ENCODE measurements around the gene HSCB. TPM values are rescaled to one million over a fixed set of nuclear protein-coding genes. Genes with fewer than 3 reads are reported as not detected.
"Not testable (repeated sequence)": the region's sequence is repeated elsewhere in the genome, so short reads cannot be mapped to it uniquely, and the experiment has no call there.

The HSCB gene
- total and polyA plus RNA-seq, 2 donors (not counting 1 experiment from before 2014, with no cell fraction given): 17.7 to 26.6 TPM

DNA sequence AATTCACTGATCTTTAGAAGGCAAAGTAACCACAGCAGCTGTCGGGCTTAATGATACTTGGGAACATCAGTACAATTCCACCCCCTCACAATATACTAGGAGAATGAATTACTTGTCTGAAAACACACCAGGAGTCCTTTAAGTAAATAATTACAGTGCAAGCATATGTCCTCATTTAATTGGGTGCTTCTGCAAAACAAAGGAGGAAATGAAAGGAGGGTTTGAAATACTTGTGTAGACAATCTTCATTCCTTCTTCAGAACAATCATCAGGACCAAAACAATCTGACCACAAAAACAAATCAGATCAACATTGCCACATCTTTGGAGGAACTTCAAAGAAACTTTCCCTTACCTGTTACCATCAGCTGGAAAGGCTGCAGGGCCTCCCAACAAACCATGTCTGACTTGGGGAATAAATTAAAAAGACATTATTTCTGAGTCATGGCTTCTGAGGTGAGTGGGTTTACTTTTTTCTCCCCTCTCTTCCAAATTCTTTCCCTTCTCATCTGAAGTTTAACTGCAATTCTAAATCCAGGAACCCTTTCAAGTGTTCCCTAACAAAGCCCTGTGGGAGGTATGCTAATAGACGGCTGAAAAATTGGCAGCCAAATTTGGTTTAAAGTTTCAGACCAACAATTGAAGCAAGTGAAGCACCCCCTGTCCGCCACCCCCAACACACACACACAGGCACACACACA lies 18.2 kb downstream of the HSCB start:
- Histone ChIP-seq H3K36me3 (ENCODE audit: control insufficient read depth, insufficient read depth, low read length) (no peaks in the 10 kb centered on the region), H3K27me3 (ENCODE audit: control insufficient read depth, insufficient read depth, low read length) (no peaks in the 10 kb centered on the region), H3K4me3 (replicated peaks in 1 of 4; ENCODE audit: control extremely low read depth in 1 of 4, insufficient read depth in 1 of 4, low read depth in 3 of 4, low read length in 4 of 4) (no peak overlapping the region), H4K20me1 (ENCODE audit: control insufficient read depth, extremely low read depth, insufficient read depth, low read length) (no peaks in the 10 kb centered on the region), H3K9ac (ENCODE audit: insufficient read depth, low read length) (no peak overlapping the region), H3K4me2 (ENCODE audit: extremely low read depth, insufficient read depth, low read length) (no peak overlapping the region), H2AFZ (ENCODE audit: low read length) (no peak overlapping the region), H3K79me2 (ENCODE audit: control insufficient read depth, insufficient read depth, low read length) (no peaks in the 10 kb centered on the region), H3K4me1 (ENCODE audit: control insufficient read depth, extremely low read depth, insufficient read depth, low read length) (no peaks in the 10 kb centered on the region), H3K9me3 (ENCODE audit: control insufficient read depth, insufficient read depth, low read depth, low read length) (no peaks in the 10 kb centered on the region), H3K27ac (ENCODE audit: insufficient read depth, low read length) (no peak overlapping the region)
- TF ChIP-seq CTCF (conservative IDR thresholded peaks at IDR 0.05 in 1 of 2, IDR thresholded peaks at IDR 0.05 in 1 of 2; ENCODE audit: low read depth in 1 of 2, low read length in 2 of 2): no peak
- no peak for TF ChIP-seq EZH2 (IDR thresholded peaks at IDR 0.05; ENCODE audit: low read length, missing control alignments)
- DNase-seq (ENCODE audit: low read depth in 2 of 2): peak in 1 of 2 donors; percentile 9

DNA sequence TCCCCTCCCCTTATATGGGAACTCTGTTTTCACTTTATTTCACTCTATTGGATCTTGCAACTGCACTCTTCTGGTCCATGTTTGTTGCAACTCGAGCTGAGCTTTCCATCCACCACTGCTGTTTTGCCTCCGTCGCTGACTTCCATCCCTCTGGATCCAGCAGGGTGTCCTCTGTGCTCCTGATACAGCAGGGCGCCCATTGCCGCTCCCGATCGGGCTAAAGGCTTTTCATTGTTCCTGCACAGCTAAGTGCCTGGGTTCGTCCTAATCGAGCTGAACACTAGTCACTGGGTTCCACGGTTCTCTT lies 19.6 kb downstream of the HSCB start:
- no peak overlapping the region for H3K4me2 ChIP-seq (ENCODE audit: extremely low read depth, insufficient read depth, low read length)
- no peaks in the 10 kb centered on the region for H3K36me3 ChIP-seq (ENCODE audit: control insufficient read depth, insufficient read depth, low read length)
- H3K79me2 ChIP-seq (ENCODE audit: control insufficient read depth, insufficient read depth, low read length): no peaks in the 10 kb centered on the region
- no peak for DNase-seq (ENCODE audit: low read depth in 2 of 2)
- no peaks in the 10 kb centered on the region for H3K27me3 ChIP-seq (ENCODE audit: control insufficient read depth, insufficient read depth, low read length)
- H3K27ac ChIP-seq (ENCODE audit: insufficient read depth, low read length): no peak overlapping the region
- H4K20me1 ChIP-seq (ENCODE audit: control insufficient read depth, extremely low read depth, insufficient read depth, low read length): no peaks in the 10 kb centered on the region
- H3K4me3 ChIP-seq (replicated peaks in 1 of 4; ENCODE audit: control extremely low read depth in 1 of 4, insufficient read depth in 1 of 4, low read depth in 3 of 4, low read length in 4 of 4): no peak overlapping the region
- H2AFZ ChIP-seq (ENCODE audit: low read length): no peak overlapping the region
- no peak overlapping the region for H3K9ac ChIP-seq (ENCODE audit: insufficient read depth, low read length)
- no peak for TF ChIP-seq EZH2 (IDR thresholded peaks at IDR 0.05; ENCODE audit: low read length, missing control alignments)
- TF ChIP-seq CTCF (conservative IDR thresholded peaks at IDR 0.05 in 1 of 2, IDR thresholded peaks at IDR 0.05 in 1 of 2; ENCODE audit: low read depth in 1 of 2, low read length in 2 of 2): no peak
- no peaks in the 10 kb centered on the region for H3K4me1 ChIP-seq (ENCODE audit: control insufficient read depth, extremely low read depth, insufficient read depth, low read length)
- no peaks in the 10 kb centered on the region for H3K9me3 ChIP-seq (ENCODE audit: control insufficient read depth, insufficient read depth, low read depth, low read length)

- H3K79me2 ChIP-seq (ENCODE audit: control insufficient read depth, insufficient read depth, low read length); H3K9me3 ChIP-seq (ENCODE audit: control insufficient read depth, insufficient read depth, low read depth, low read length); H3K36me3 ChIP-seq (ENCODE audit: control insufficient read depth, insufficient read depth, low read length); H3K4me3 ChIP-seq (replicated peaks in 1 of 4; ENCODE audit: control extremely low read depth in 1 of 4, insufficient read depth in 1 of 4, low read depth in 3 of 4, low read length in 4 of 4); H4K20me1 ChIP-seq (ENCODE audit: control insufficient read depth, extremely low read depth, insufficient read depth, low read length); H3K9ac ChIP-seq (ENCODE audit: insufficient read depth, low read length); H3K27ac ChIP-seq (ENCODE audit: insufficient read depth, low read length); H3K27me3 ChIP-seq (ENCODE audit: control insufficient read depth, insufficient read depth, low read length); H2AFZ ChIP-seq (ENCODE audit: low read length); H3K4me1 ChIP-seq (ENCODE audit: control insufficient read depth, extremely low read depth, insufficient read depth, low read length); H3K4me2 ChIP-seq (ENCODE audit: extremely low read depth, insufficient read depth, low read length); DNase-seq (ENCODE audit: low read depth in 2 of 2): not testable (repeated sequence)
Measured at GRCh38 chr22:28762000-28762399, 20.2 kb downstream of the HSCB start.

Data from fibroblast of lung (primary cell).